Right atrium auricular region (tissue), 2 donors: ENCODE results near the gene SLC6A9. TPM values are rescaled to one million over a fixed set of nuclear protein-coding genes. Genes with fewer than 3 reads are reported as not detected.

Source experiments
- DNase-seq: peaks from one replicate; pipeline ENCODE4 v3.0.0-alpha.2; 2019; ENCODE audit warnings: low spot score
- H3K27ac ChIP-seq, 2 donors: fragments of 200-600 bp; sonication (generic); 1 replicate in 1 of 2; 2 replicates in 1 of 2; pipeline ENCODE4 v1.5.1; 2016 to 2019
- H3K27me3 ChIP-seq, 2 donors: fragments of 200-600 bp; sonication (generic); one replicate each; pipeline versions ENCODE4 v1.5.1 to v1.6.0; 2017 to 2019
- H3K36me3 ChIP-seq: fragments of 200-600 bp; sonication (generic); one replicate; pipeline ENCODE4 v1.5.1; 2016
- H3K4me1 ChIP-seq, 2 donors: fragments of 200-600 bp; sonication (generic); one replicate each; pipeline versions ENCODE4 v1.5.1 to v1.6.0; 2017 to 2019
- H3K4me3 ChIP-seq, 2 donors: fragments of 200-600 bp; sonication (generic); 1 replicate in 1 of 2; 2 replicates in 1 of 2; pipeline ENCODE4 v1.5.1; 2017 to 2019; ENCODE audit warnings: mild to moderate bottlenecking in 1 of 2, moderate library complexity in 1 of 2
- H3K9me3 ChIP-seq, 2 donors: fragments of 200-600 bp; sonication (generic); one replicate each; pipeline ENCODE4 v1.5.1; 2019
- CTCF ChIP-seq, 2 donors: fragments of 200-600 bp; sonication (generic); IDR thresholded peaks; one replicate each; pipeline ENCODE4 v1.5.1; 2019; ENCODE audit warnings: antibody characterized with exemption in 2 of 2
- total RNA-seq, 2 donors: library from RNA; depleted of rRNA; stranded (reverse); fragments of >200 nt; gene quantifications; one replicate each; pipeline ENCODE4 v1.1.0, GENCODE V29; 2016

The SLC6A9 gene
- total RNA-seq, 2 donors from 2014 or later, result 1.0 to 1.6 TPM

- Histone ChIP-seq H3K9me3 (no peaks in the 10 kb centered on the region), H3K4me3 (no peak overlapping the region), H3K4me1 (no peaks in the 10 kb centered on the region), H3K36me3 (no peaks in the 10 kb centered on the region), H3K27ac (no peak overlapping the region), H3K27me3 (no peaks in the 10 kb centered on the region)
- no peak for DNase-seq
- no peak for TF ChIP-seq CTCF (IDR thresholded peaks at IDR 0.05)
These were observed 43.2 kb upstream of the SLC6A9 start for GRCh38 chr1:44074415-44074814.

GRCh38 chr1:44073528-44073927 lies 42.3 kb upstream of the SLC6A9 start:
- H3K4me1 ChIP-seq, result no peaks in the 10 kb centered on the region
- no peaks in the 10 kb centered on the region for H3K9me3 ChIP-seq
- no peak overlapping the region for H3K4me3 ChIP-seq
- H3K36me3 ChIP-seq, result no peaks in the 10 kb centered on the region
- no peak for DNase-seq
- H3K27ac ChIP-seq, result no peak overlapping the region
- no peak for TF ChIP-seq CTCF (IDR thresholded peaks at IDR 0.05)
- H3K27me3 ChIP-seq, result no peaks in the 10 kb centered on the region

- no peaks in the 10 kb centered on the region for H3K4me1 ChIP-seq
- TF ChIP-seq CTCF (IDR thresholded peaks at IDR 0.05), result no peak
- no peaks in the 10 kb centered on the region for H3K9me3 ChIP-seq
- DNase-seq, result no peak
- no peaks in the 10 kb centered on the region for H3K36me3 ChIP-seq
- no peak overlapping the region for H3K4me3 ChIP-seq
- no peaks in the 10 kb centered on the region for H3K27me3 ChIP-seq
- H3K27ac ChIP-seq, result no peak overlapping the region
These were observed 41.6 kb upstream of the SLC6A9 start for GRCh38 chr1:44072821-44073220.

GRCh38 chr1:44072204-44072603 lies 40.9 kb upstream of the SLC6A9 start:
- no peak for DNase-seq
- TF ChIP-seq CTCF (IDR thresholded peaks at IDR 0.05), result no peak

GRCh38 chr1:44071461-44071860 lies 40.2 kb upstream of the SLC6A9 start:
- no peak overlapping the region for H3K27ac ChIP-seq
- H3K36me3 ChIP-seq, result no peaks in the 10 kb centered on the region
- DNase-seq, result no peak
- TF ChIP-seq CTCF (IDR thresholded peaks at IDR 0.05), result no peak
- no peaks in the 10 kb centered on the region for H3K4me1 ChIP-seq
- H3K27me3 ChIP-seq, result no peaks in the 10 kb centered on the region
- H3K4me3 ChIP-seq, result no peak overlapping the region
- no peaks in the 10 kb centered on the region for H3K9me3 ChIP-seq

More at GRCh38 chr1:44072204-44072603, 40.9 kb upstream of the SLC6A9 start:
- Histone ChIP-seq H3K27ac (no peak overlapping the region), H3K36me3 (no peaks in the 10 kb centered on the region), H3K27me3 (no peaks in the 10 kb centered on the region), H3K9me3 (no peaks in the 10 kb centered on the region), H3K4me3 (no peak overlapping the region), H3K4me1 (no peaks in the 10 kb centered on the region)

- Histone ChIP-seq H3K4me1 (no peaks in the 10 kb centered on the region), H3K27me3 (no peaks in the 10 kb centered on the region), H3K4me3 (no peak overlapping the region), H3K27ac (no peak overlapping the region), H3K9me3 (no peaks in the 10 kb centered on the region), H3K36me3 (no peaks in the 10 kb centered on the region)
- no peak for TF ChIP-seq CTCF (IDR thresholded peaks at IDR 0.05)
- no peak for DNase-seq
These were observed 37.2 kb upstream of the SLC6A9 start for GRCh38 chr1:44068442-44068921.
